Subcutaneous adipose tissue (tissue), 4 donors: ENCODE results near the gene EGFL7. TPM values are rescaled to one million over a fixed set of nuclear protein-coding genes. Genes with fewer than 3 reads are reported as not detected.

Experiments
- CTCF ChIP-seq: fragments of 450-650 bp; IDR thresholded peaks from one replicate; pipeline ENCODE4 v1.5.1; 2016; ENCODE audit warnings: low read depth, mild to moderate bottlenecking, control low read depth, antibody characterized with exemption, moderate library complexity
- total RNA-seq, 4 donors: library from RNA; depleted of rRNA; stranded (reverse); fragments of >200 nt; gene quantifications; one replicate each; pipeline ENCODE4 v1.1.0, GENCODE V29; 2016

Gene EGFL7
- total RNA-seq, 4 donors from 2014 or later = 47.6 to 161 (median 102) TPM

GRCh38 chr9:136683173-136683745 is 20.5 kb downstream of the EGFL7 start:
- TF ChIP-seq CTCF = no peak

GRCh38 chr9:136683755-136684154 is 21.0 kb downstream of the EGFL7 start:
- TF ChIP-seq CTCF = no peak

DNA sequence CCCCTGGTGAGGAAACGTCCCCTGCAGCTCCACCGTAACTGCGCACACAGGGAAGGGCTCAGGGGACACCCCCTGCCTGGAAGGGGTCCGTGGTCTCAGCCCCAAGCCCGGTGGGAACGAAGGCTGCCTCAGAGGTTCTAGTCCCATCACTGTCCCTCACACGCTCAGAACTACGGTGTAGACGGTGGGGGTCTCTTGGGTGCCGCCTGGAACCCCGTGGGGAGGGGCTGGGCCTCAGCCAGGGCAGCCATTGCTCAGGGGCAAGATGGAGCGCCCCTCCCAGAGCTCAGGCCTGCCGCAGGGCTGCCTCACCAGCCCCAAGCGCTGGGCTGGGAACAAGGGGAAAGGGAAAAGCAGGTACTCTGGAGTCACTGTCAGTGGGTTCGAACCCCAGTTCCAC is 21.6 kb downstream of the EGFL7 start:
- TF ChIP-seq CTCF = no peak

- TF ChIP-seq CTCF = no peak
These were observed 22.1 kb downstream of the EGFL7 start for GRCh38 chr9:136684799-136685198.

DNA sequence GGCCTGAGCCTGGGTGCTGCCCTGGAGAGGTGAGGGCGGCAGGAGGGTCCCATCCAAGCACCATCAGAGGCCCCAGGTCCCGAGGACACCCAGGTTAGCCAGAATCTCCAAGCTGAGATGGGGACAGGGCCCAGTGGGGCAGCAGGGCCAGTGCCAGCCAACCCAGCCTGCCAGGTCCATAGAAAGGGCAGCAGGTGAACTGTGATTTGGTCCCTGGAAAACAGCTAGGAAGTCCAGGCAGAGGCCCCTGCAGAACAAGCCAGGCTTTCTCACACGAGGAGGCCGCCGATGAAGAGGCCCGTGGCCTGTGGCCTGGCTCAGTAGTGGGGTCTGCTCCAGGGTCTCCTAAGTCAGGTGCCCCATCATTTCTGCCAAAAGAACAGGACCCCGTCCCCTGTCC is 22.5 kb downstream of the EGFL7 start:
- no peak for TF ChIP-seq CTCF

GRCh38 chr9:136685790-136686533 is 23.2 kb downstream of the EGFL7 start:
- no peak for TF ChIP-seq CTCF

DNA sequence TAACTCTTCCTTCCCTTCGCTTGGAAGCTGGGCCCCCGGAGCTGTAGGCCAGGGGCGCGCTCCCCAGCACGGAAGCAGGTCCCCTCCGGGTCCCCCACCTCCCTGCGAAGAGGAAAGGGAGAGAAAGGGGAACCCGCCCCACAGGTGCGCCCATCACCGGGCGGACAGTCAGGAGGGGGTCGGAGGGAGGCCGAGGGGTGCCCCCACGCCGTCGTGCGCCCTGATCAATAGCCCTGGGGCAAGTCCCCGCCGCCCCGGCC is 23.7 kb downstream of the EGFL7 start:
- TF ChIP-seq CTCF = no peak
